WTC11 (cell line): ENCODE data around the gene MPIG6B. TPM values are rescaled to one million over a fixed set of nuclear protein-coding genes. Genes with fewer than 3 reads are reported as not detected.
A peak's percentile ranks its signal among the peaks of the same experiment; 100 is the strongest.

ENCODE experiments used
- ATAC-seq: fragments of 200-7000 bp; cut with Tn5 transposase; 2 replicates; pipeline ENCODE4 v1.10.0; 2021; ENCODE audit warnings: mild to moderate bottlenecking, moderate library complexity
- CTCF ChIA-PET: fragments of 300-600 bp; sonication (Branson Sonifier 250); formaldehyde crosslinking; loops from one replicate; lab custom pipeline; 2021; ENCODE audit warnings: antibody characterized with exemption; lab: Charles Lee
- POLR2A ChIA-PET: fragments of 350-600 bp; sonication (Branson Sonifier 250); formaldehyde crosslinking; loops from one replicate; lab custom pipeline; 2021; ENCODE audit warnings: antibody characterized with exemption; lab: Charles Lee
- DNase-seq: peaks from one replicate; pipeline ENCODE4 v3.0.0; 2021; ENCODE audit warnings: low spot score
- H3K27ac Mint-ChIP-seq: 2 replicates; pipeline ENCODE4 v1.8.0; 2021; ENCODE audit warnings: mixed read lengths
- H3K27me3 Mint-ChIP-seq: 2 replicates; pipeline ENCODE4 v1.8.0; 2021; ENCODE audit warnings: low read depth, mild to moderate bottlenecking, moderate library complexity, mixed read lengths
- H3K36me3 Mint-ChIP-seq: 2 replicates; pipeline ENCODE4 v1.8.0; 2021; ENCODE audit warnings: mixed read lengths
- H3K4me1 Mint-ChIP-seq: 2 replicates; pipeline ENCODE4 v1.8.0; 2022; ENCODE audit warnings: mixed read lengths
- H3K4me3 Mint-ChIP-seq: 2 replicates; pipeline ENCODE4 v1.8.0; 2021; ENCODE audit warnings: mild to moderate bottlenecking, moderate library complexity, mixed read lengths
- H3K9me3 Mint-ChIP-seq: 2 replicates; pipeline ENCODE4 v1.8.0; 2021; ENCODE audit warnings: mixed read lengths
- ATF6 ChIP-seq: sonication (generic); formaldehyde crosslinking; IDR thresholded peaks from 2 replicates; pipeline ENCODE4 v1.8.1; 2023; ENCODE audit warnings: mild to moderate bottlenecking, missing genetic modification reagents
- CBFB ChIP-seq: sonication (generic); formaldehyde crosslinking; IDR thresholded peaks from 2 replicates; pipeline ENCODE4 v1.8.1; 2022; ENCODE audit warnings: mild to moderate bottlenecking, low read depth, missing genetic modification reagents
- ELF4 ChIP-seq: sonication (generic); formaldehyde crosslinking; IDR thresholded peaks from 2 replicates; pipeline ENCODE4 v1.8.1; 2022; ENCODE audit warnings: low read depth, mild to moderate bottlenecking, moderate library complexity, missing genetic modification reagents
- EMX1 ChIP-seq: fragments of 250-450 bp; sonication (Bioruptor Pico); IDR thresholded peaks from 2 replicates; pipeline ENCODE4 v1.8.0; 2021; ENCODE audit warnings: mild to moderate bottlenecking
- HMGXB4 ChIP-seq: sonication (generic); formaldehyde crosslinking; IDR thresholded peaks from 2 replicates; pipeline ENCODE4 v1.8.1; 2023; ENCODE audit warnings: mild to moderate bottlenecking, moderate library complexity, missing genetic modification reagents
- NFE2L1 ChIP-seq: sonication (generic); formaldehyde crosslinking; IDR thresholded peaks from 2 replicates; pipeline ENCODE4 v1.8.1; 2023; ENCODE audit warnings: missing genetic modification reagents
- OVOL2 ChIP-seq: fragments of 250-450 bp; sonication (Bioruptor Pico); IDR thresholded peaks from 2 replicates; pipeline ENCODE4 v1.9.0; 2021; ENCODE audit warnings: mild to moderate bottlenecking, borderline replicate concordance
- SOX15 ChIP-seq: fragments of 250-450 bp; sonication (Bioruptor Pico); IDR thresholded peaks from 2 replicates; pipeline ENCODE4 v1.9.0; 2021; ENCODE audit warnings: mild to moderate bottlenecking
- STAT6 ChIP-seq: sonication (generic); formaldehyde crosslinking; conservative IDR thresholded peaks from 2 replicates; pipeline ENCODE4 v1.8.1; 2023; ENCODE audit warnings: mild to moderate bottlenecking, low read depth, missing genetic modification reagents, moderate library complexity
- TP53 ChIP-seq: sonication (generic); formaldehyde crosslinking; IDR thresholded peaks from 2 replicates; pipeline ENCODE4 v1.8.1; 2023; ENCODE audit warnings: mild to moderate bottlenecking, missing genetic modification reagents
- ZNF232 ChIP-seq: sonication (generic); formaldehyde crosslinking; IDR thresholded peaks from 2 replicates; pipeline ENCODE4 v1.8.0; 2022; ENCODE audit warnings: mild to moderate bottlenecking, missing genetic modification reagents
- ZNF671 ChIP-seq: fragments of 250-450 bp; sonication (Bioruptor Pico); IDR thresholded peaks from 2 replicates; pipeline ENCODE4 v1.8.0; 2021; ENCODE audit warnings: mild to moderate bottlenecking
- total RNA-seq: library from RNA; stranded (reverse); gene quantifications from 3 replicates; pipeline ENCODE4 v1.2.3, GENCODE V29; 2021
- TF ChIP-seq, protein P1 (sequence below): sonication (generic); formaldehyde crosslinking; IDR thresholded peaks from 2 replicates; pipeline ENCODE4 v1.8.1; 2022; ENCODE audit warnings: low read depth, mild to moderate bottlenecking, moderate library complexity, missing genetic modification reagents, borderline replicate concordance
- TF ChIP-seq, protein P2 (sequence below): sonication (generic); formaldehyde crosslinking; IDR thresholded peaks from 2 replicates; pipeline ENCODE4 v1.8.0; 2023; ENCODE audit warnings: missing genetic modification reagents, mild to moderate bottlenecking, borderline replicate concordance
- TF ChIP-seq, protein P3 (sequence below): fragments of 200-600 bp; IDR thresholded peaks from 2 replicates; pipeline ENCODE4 v1.8.0; 2022; ENCODE audit warnings: antibody characterized with exemption
- TF ChIP-seq, protein P4 (sequence below): sonication (generic); formaldehyde crosslinking; IDR thresholded peaks from 2 replicates; pipeline ENCODE4 v1.8.1; 2023; ENCODE audit warnings: mild to moderate bottlenecking, missing genetic modification reagents, moderate library complexity
- TF ChIP-seq, protein P5 (sequence below): fragments of 250-450 bp; sonication (Bioruptor Pico); IDR thresholded peaks from 2 replicates; pipeline ENCODE4 v1.8.0; 2021; ENCODE audit warnings: mild to moderate bottlenecking
- TF ChIP-seq, protein P6 (sequence below): sonication (generic); formaldehyde crosslinking; IDR thresholded peaks from 2 replicates; pipeline ENCODE4 v1.8.1; 2022; ENCODE audit warnings: missing genetic modification reagents, borderline replicate concordance

Gene MPIG6B
- total RNA-seq, 1 experiment from 2014 or later: 0.09 TPM

- peak overlapping the region; percentile 95 for H3K4me3 Mint-ChIP-seq
- POLR2A ChIA-PET: no interaction called here
- TF ChIP-seq STAT6 (CRISPR knock-in tag): no peak
- TF ChIP-seq, protein P1, sequence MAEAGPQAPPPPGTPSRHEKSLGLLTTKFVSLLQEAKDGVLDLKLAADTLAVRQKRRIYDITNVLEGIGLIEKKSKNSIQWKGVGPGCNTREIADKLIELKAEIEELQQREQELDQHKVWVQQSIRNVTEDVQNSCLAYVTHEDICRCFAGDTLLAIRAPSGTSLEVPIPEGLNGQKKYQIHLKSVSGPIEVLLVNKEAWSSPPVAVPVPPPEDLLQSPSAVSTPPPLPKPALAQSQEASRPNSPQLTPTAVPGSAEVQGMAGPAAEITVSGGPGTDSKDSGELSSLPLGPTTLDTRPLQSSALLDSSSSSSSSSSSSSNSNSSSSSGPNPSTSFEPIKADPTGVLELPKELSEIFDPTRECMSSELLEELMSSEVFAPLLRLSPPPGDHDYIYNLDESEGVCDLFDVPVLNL: no peak
- TF ChIP-seq TP53: no peak
- TF ChIP-seq SOX15 (CRISPR knock-in tag): no peak
- TF ChIP-seq, protein P2, sequence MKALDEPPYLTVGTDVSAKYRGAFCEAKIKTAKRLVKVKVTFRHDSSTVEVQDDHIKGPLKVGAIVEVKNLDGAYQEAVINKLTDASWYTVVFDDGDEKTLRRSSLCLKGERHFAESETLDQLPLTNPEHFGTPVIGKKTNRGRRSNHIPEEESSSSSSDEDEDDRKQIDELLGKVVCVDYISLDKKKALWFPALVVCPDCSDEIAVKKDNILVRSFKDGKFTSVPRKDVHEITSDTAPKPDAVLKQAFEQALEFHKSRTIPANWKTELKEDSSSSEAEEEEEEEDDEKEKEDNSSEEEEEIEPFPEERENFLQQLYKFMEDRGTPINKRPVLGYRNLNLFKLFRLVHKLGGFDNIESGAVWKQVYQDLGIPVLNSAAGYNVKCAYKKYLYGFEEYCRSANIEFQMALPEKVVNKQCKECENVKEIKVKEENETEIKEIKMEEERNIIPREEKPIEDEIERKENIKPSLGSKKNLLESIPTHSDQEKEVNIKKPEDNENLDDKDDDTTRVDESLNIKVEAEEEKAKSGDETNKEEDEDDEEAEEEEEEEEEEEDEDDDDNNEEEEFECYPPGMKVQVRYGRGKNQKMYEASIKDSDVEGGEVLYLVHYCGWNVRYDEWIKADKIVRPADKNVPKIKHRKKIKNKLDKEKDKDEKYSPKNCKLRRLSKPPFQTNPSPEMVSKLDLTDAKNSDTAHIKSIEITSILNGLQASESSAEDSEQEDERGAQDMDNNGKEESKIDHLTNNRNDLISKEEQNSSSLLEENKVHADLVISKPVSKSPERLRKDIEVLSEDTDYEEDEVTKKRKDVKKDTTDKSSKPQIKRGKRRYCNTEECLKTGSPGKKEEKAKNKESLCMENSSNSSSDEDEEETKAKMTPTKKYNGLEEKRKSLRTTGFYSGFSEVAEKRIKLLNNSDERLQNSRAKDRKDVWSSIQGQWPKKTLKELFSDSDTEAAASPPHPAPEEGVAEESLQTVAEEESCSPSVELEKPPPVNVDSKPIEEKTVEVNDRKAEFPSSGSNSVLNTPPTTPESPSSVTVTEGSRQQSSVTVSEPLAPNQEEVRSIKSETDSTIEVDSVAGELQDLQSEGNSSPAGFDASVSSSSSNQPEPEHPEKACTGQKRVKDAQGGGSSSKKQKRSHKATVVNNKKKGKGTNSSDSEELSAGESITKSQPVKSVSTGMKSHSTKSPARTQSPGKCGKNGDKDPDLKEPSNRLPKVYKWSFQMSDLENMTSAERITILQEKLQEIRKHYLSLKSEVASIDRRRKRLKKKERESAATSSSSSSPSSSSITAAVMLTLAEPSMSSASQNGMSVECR (CRISPR knock-in tag): no peak
- TF ChIP-seq, protein P3, sequence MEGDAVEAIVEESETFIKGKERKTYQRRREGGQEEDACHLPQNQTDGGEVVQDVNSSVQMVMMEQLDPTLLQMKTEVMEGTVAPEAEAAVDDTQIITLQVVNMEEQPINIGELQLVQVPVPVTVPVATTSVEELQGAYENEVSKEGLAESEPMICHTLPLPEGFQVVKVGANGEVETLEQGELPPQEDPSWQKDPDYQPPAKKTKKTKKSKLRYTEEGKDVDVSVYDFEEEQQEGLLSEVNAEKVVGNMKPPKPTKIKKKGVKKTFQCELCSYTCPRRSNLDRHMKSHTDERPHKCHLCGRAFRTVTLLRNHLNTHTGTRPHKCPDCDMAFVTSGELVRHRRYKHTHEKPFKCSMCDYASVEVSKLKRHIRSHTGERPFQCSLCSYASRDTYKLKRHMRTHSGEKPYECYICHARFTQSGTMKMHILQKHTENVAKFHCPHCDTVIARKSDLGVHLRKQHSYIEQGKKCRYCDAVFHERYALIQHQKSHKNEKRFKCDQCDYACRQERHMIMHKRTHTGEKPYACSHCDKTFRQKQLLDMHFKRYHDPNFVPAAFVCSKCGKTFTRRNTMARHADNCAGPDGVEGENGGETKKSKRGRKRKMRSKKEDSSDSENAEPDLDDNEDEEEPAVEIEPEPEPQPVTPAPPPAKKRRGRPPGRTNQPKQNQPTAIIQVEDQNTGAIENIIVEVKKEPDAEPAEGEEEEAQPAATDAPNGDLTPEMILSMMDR: no peak
- TF ChIP-seq, protein P4, sequence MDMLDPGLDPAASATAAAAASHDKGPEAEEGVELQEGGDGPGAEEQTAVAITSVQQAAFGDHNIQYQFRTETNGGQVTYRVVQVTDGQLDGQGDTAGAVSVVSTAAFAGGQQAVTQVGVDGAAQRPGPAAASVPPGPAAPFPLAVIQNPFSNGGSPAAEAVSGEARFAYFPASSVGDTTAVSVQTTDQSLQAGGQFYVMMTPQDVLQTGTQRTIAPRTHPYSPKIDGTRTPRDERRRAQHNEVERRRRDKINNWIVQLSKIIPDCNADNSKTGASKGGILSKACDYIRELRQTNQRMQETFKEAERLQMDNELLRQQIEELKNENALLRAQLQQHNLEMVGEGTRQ: no peak
- no peak for TF ChIP-seq ZNF671 (CRISPR knock-in tag)
- TF ChIP-seq, protein P5, sequence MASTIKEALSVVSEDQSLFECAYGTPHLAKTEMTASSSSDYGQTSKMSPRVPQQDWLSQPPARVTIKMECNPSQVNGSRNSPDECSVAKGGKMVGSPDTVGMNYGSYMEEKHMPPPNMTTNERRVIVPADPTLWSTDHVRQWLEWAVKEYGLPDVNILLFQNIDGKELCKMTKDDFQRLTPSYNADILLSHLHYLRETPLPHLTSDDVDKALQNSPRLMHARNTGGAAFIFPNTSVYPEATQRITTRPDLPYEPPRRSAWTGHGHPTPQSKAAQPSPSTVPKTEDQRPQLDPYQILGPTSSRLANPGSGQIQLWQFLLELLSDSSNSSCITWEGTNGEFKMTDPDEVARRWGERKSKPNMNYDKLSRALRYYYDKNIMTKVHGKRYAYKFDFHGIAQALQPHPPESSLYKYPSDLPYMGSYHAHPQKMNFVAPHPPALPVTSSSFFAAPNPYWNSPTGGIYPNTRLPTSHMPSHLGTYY (CRISPR knock-in tag): no peak
- TF ChIP-seq ZNF232 (CRISPR knock-in tag): no peak
- no peak for TF ChIP-seq ELF4 (CRISPR knock-in tag)
- no peak for TF ChIP-seq NFE2L1
- no peak for TF ChIP-seq CBFB (CRISPR knock-in tag)
- no peak for TF ChIP-seq ATF6
- TF ChIP-seq HMGXB4 (CRISPR knock-in tag): no peak
- TF ChIP-seq EMX1 (CRISPR knock-in tag): no peak
- no peak for TF ChIP-seq OVOL2
- TF ChIP-seq, protein P6, sequence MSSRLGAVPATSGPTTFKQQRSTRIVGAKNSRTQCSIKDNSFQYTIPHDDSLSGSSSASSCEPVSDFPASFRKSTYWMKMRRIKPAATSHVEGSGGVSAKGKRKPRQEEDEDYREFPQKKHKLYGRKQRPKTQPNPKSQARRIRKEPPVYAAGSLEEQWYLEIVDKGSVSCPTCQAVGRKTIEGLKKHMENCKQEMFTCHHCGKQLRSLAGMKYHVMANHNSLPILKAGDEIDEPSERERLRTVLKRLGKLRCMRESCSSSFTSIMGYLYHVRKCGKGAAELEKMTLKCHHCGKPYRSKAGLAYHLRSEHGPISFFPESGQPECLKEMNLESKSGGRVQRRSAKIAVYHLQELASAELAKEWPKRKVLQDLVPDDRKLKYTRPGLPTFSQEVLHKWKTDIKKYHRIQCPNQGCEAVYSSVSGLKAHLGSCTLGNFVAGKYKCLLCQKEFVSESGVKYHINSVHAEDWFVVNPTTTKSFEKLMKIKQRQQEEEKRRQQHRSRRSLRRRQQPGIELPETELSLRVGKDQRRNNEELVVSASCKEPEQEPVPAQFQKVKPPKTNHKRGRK: no peak
Observed at GRCh38 chr6:31701666-31702404, 21.3 kb upstream of the MPIG6B start.

More at GRCh38 chr6:31701666-31702404, 21.3 kb upstream of the MPIG6B start:
- Mint-ChIP-seq H3K4me1 (peaks cover 12% of the 10 kb centered on the region), H3K27me3 (peaks cover 3% of the 10 kb centered on the region; the same call in 1 of the 2 replicates), H3K36me3 (no peaks in the 10 kb centered on the region; the same call in 1 of the 2 replicates), H3K27ac (peak overlapping the region; percentile 94), H3K9me3 (no peaks in the 10 kb centered on the region)
- DNase-seq (no peak), ATAC-seq (no peak)
- CTCF ChIA-PET: interaction anchor here (1.8 to 2.2 kb wide), 3 partner anchors 12 to 250 kb away, joined by 5 to 15 read pairs (median 10); no protein-coding TSS in a partner anchor
